Transverse colon (tissue), 4 donors: ENCODE data around the gene ST3GAL6. TPM values are rescaled to one million over a fixed set of nuclear protein-coding genes. Genes with fewer than 3 reads are reported as not detected.

Experiments
- DNase-seq: peaks from one replicate; pipeline ENCODE4 v3.0.0-alpha.2; 2019
- H3K27ac ChIP-seq, 4 donors: fragments of 200-600 bp; sonication (generic); 2 replicates each; pipeline ENCODE4 v1.5.1; 2016 to 2018; ENCODE audit warnings: inconsistent platforms in 4 of 4
- H3K27me3 ChIP-seq: fragments of 200-600 bp; sonication (generic); 2 replicates; pipeline ENCODE4 v1.5.1; 2017; ENCODE audit warnings: inconsistent platforms
- H3K36me3 ChIP-seq, 4 donors: fragments of 200-600 bp; sonication (generic); 2 replicates each; pipeline ENCODE4 v1.5.1; 2017 to 2019; ENCODE audit warnings: inconsistent platforms in 4 of 4
- H3K4me1 ChIP-seq, 4 donors: fragments of 200-600 bp; sonication (generic); 2 replicates each; pipeline ENCODE4 v1.5.1; 2017 to 2020; ENCODE audit warnings: inconsistent platforms in 4 of 4
- H3K4me3 ChIP-seq, 4 donors: fragments of 200-600 bp; sonication (generic); 1 replicate in 1 of 4; 2 replicates in 3 of 4; pipeline versions ENCODE4 v1.5.1 to v1.6.1; 2017 to 2019; ENCODE audit warnings: inconsistent platforms in 4 of 4
- H3K9me3 ChIP-seq, 2 donors: fragments of 200-600 bp; sonication (generic); 2 replicates each; pipeline ENCODE4 v1.5.1; 2017 to 2019; ENCODE audit warnings: inconsistent platforms in 2 of 2
- EP300 ChIP-seq: sonication (generic); formaldehyde crosslinking; IDR thresholded peaks from one replicate; pipeline ENCODE4 v1.6.1; 2017; ENCODE audit warnings: antibody characterized with exemption, low read depth
- POLR2A ChIP-seq: fragments of 450-650 bp; IDR thresholded peaks from one replicate; pipeline ENCODE4 v1.6.1; 2016; ENCODE audit warnings: antibody characterized with exemption, mild to moderate bottlenecking, moderate library complexity
- POLR2AphosphoS5 ChIP-seq, 3 donors: sonication (generic); formaldehyde crosslinking; IDR thresholded peaks; one replicate each; pipeline ENCODE4 v1.6.1; 2016; ENCODE audit warnings: antibody characterized with exemption in 3 of 3
- whole genome bisulfite sequencing, 2 donors: methylation state at CpG; one replicate each; pipeline ENCODE4 v1.1.5; 2018; ENCODE audit warnings: low coverage in 1 of 2; 5-methylcytosine and 5-hydroxymethylcytosine counted together
- in situ Hi-C, 4 donors: fragments of 200-750 bp; cut with MboI; loops; one replicate each; pipeline versions ENCODE4 v1.15.0 to v1.15.1; 2017; ENCODE audit warnings: low sequenced_read_pairs in 3 of 4, low pct_ligation_motif_present in 1 of 4, low pct_unique_long_range_greater_than_20kb in 1 of 4
- intact Hi-C: fragments of 100-400 bp; cut with DNase I; formaldehyde crosslinking; loops from one replicate; pipeline ENCODE4 v1.15.1; 2023; ENCODE audit warnings: low total_unique reads
- total RNA-seq, 4 donors: library from RNA; depleted of rRNA; stranded (reverse); fragments of >200 nt; gene quantifications; one replicate each; pipeline ENCODE4 v1.1.0, GENCODE V29; 2016
- TF ChIP-seq, protein P1 (sequence below), 5 experiments: fragments of 200-600 bp in 3 of 5; fragments of 450-650 bp in 2 of 5; sonication (generic) in 3 of 5; IDR thresholded peaks; 1 replicate in 2 of 5; 2 replicates in 3 of 5; pipeline ENCODE4 v1.5.1; 2016 to 2017; ENCODE audit warnings: antibody characterized with exemption in 5 of 5, inconsistent platforms in 3 of 5, mild to moderate bottlenecking in 2 of 5, moderate library complexity in 1 of 5

The ST3GAL6 gene
- total RNA-seq, 4 donors from 2014 or later: 2.2 to 9.7 (median 2.6) TPM

GRCh38 chr3:98806521-98806920 is 43.4 kb downstream of the ST3GAL6 start:
- H3K4me1 ChIP-seq: no peaks in the 10 kb centered on the region
- DNase-seq: no peak
- in situ Hi-C loops: loop anchor here in 1 of 4 donors (25.0 kb wide), 1 partner anchor 769 kb away; the partner anchor contains the start of gene GABRR3
- TF ChIP-seq, protein P1, sequence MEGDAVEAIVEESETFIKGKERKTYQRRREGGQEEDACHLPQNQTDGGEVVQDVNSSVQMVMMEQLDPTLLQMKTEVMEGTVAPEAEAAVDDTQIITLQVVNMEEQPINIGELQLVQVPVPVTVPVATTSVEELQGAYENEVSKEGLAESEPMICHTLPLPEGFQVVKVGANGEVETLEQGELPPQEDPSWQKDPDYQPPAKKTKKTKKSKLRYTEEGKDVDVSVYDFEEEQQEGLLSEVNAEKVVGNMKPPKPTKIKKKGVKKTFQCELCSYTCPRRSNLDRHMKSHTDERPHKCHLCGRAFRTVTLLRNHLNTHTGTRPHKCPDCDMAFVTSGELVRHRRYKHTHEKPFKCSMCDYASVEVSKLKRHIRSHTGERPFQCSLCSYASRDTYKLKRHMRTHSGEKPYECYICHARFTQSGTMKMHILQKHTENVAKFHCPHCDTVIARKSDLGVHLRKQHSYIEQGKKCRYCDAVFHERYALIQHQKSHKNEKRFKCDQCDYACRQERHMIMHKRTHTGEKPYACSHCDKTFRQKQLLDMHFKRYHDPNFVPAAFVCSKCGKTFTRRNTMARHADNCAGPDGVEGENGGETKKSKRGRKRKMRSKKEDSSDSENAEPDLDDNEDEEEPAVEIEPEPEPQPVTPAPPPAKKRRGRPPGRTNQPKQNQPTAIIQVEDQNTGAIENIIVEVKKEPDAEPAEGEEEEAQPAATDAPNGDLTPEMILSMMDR (IDR thresholded peaks at IDR 0.05): no peak
- TF ChIP-seq POLR2AphosphoS5 (IDR thresholded peaks at IDR 0.05): no peak
- TF ChIP-seq POLR2A: no peak
- TF ChIP-seq EP300: no peak
- H3K9me3 ChIP-seq: no peaks in the 10 kb centered on the region
- peaks cover 0 to 22% (median 0%) of the 10 kb centered on the region in 4 donors for H3K36me3 ChIP-seq
- intact Hi-C loops: no loop called here
- no peaks in the 10 kb centered on the region for H3K27me3 ChIP-seq
- WGBS, 2 donors: 67 to 73% methylated on average over 1 of the region's 1 CpG
- H3K27ac ChIP-seq: no peak overlapping the region
- H3K4me3 ChIP-seq: no peak overlapping the region

DNA sequence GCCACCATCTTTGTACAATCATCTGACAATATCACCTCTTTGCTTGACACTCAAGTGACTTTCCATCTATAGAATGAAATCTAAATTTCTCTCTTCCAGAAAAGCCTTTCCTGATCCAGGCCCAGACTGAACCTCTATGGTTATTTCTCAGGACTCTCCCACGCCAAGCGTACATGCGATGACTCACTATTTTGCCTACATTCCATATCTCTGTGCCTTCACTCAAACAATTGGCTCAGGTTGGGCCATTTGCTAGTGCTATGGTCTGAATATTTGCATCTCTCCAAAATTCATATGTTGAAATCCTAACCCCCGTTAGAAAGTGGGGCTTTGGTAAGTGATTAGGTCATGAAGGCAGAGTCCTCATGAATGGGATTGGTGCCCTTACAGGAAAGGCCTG is 43.9 kb downstream of the ST3GAL6 start:
- Histone ChIP-seq H3K27me3 (no peaks in the 10 kb centered on the region), H3K9me3 (no peaks in the 10 kb centered on the region), H3K36me3 (peaks cover 0 to 22% (median 0%) of the 10 kb centered on the region in 4 donors), H3K27ac (no peak overlapping the region), H3K4me3 (no peak overlapping the region), H3K4me1 (no peaks in the 10 kb centered on the region)
- TF ChIP-seq EP300 (no peak), POLR2A (no peak), POLR2AphosphoS5 (IDR thresholded peaks at IDR 0.05) (no peak)
- TF ChIP-seq, protein P1 (IDR thresholded peaks at IDR 0.05): no peak
- intact Hi-C loops: no loop called here
- no peak for DNase-seq
- WGBS, 2 donors: 89% methylated on average over 4 of the region's 4 CpGs
- in situ Hi-C loops: loop anchor here in 1 of 4 donors (25.0 kb wide), 1 partner anchor 770 kb away; the partner anchor contains the start of gene GABRR3

- 89% methylated on average over 1 of the region's 1 CpG; no CpG with 5 or more reads in 1 of the 2 donors for WGBS, 2 donors
- Histone ChIP-seq H3K27me3 (no peaks in the 10 kb centered on the region), H3K4me3 (no peak overlapping the region), H3K9me3 (no peaks in the 10 kb centered on the region), H3K36me3 (peaks cover 0 to 22% (median 0%) of the 10 kb centered on the region in 4 donors), H3K4me1 (no peaks in the 10 kb centered on the region), H3K27ac (no peak overlapping the region)
- in situ Hi-C loops: loop anchor here in 1 of 4 donors (25.0 kb wide), 1 partner anchor 770 kb away; the partner anchor contains the start of gene GABRR3
- TF ChIP-seq POLR2A (no peak), POLR2AphosphoS5 (IDR thresholded peaks at IDR 0.05) (no peak), EP300 (no peak)
- TF ChIP-seq, protein P1 (IDR thresholded peaks at IDR 0.05): no peak
- intact Hi-C loops: no loop called here
- DNase-seq: no peak
These were observed 44.4 kb downstream of the ST3GAL6 start for GRCh38 chr3:98807561-98807960.

- Histone ChIP-seq H3K9me3 (no peaks in the 10 kb centered on the region), H3K4me1 (no peaks in the 10 kb centered on the region), H3K4me3 (no peak overlapping the region), H3K27ac (no peak overlapping the region), H3K36me3 (peaks cover 0 to 22% (median 0%) of the 10 kb centered on the region in 4 donors), H3K27me3 (no peaks in the 10 kb centered on the region)
- in situ Hi-C loops: loop anchor here in 1 of 4 donors (25.0 kb wide), 1 partner anchor 771 kb away; the partner anchor contains the start of gene GABRR3
- 94 to 96% methylated on average over 2 of the region's 2 CpGs for whole genome bisulfite sequencing, 2 donors
- TF ChIP-seq POLR2AphosphoS5 (IDR thresholded peaks at IDR 0.05): no peak
- TF ChIP-seq, protein P1 (IDR thresholded peaks at IDR 0.05): no peak
- no peak for TF ChIP-seq POLR2A
- TF ChIP-seq EP300: no peak
- intact Hi-C loops: no loop called here
- DNase-seq: no peak
These were observed 44.9 kb downstream of the ST3GAL6 start for GRCh38 chr3:98808071-98808470.
